SK-N-SH (cell line): ENCODE measurements around the gene DUSP28. TPM values are rescaled to one million over a fixed set of nuclear protein-coding genes. Genes with fewer than 3 reads are reported as not detected.

Source experiments
- CTCF ChIA-PET: fragments of 300-600, 350-600 bp; formaldehyde crosslinking; extraction: SDS; loops from one replicate; lab custom pipeline; 2021; lab: Yijun Ruan, JAX
- POLR2A ChIA-PET: fragments of 350-600 bp; sonication (Branson Sonifier 250); formaldehyde crosslinking; extraction: SDS; loops from one replicate; lab custom pipeline; 2020; ENCODE audit warnings: antibody characterized with exemption, inconsistent platforms; lab: Yijun Ruan, JAX
- DNase-seq: peaks from one replicate; pipeline ENCODE4 v3.0.0; 2012
- H2AFZ ChIP-seq: fragments of 200-600 bp; sonication (generic); 2 replicates; pipeline ENCODE4 v1.8.1; 2016; ENCODE audit warnings: antibody characterized with exemption, mild to moderate bottlenecking, low read depth
- H3F3A ChIP-seq: fragments of 200-600 bp; sonication (generic); replicated peaks from 2 replicates; pipeline ENCODE3; 2016; ENCODE audit warnings: antibody characterized with exemption, mild to moderate bottlenecking; ENCODE audit not compliant: insufficient read depth
- H3K27ac ChIP-seq, 2 experiments: fragments of 200-500 bp in 1 of 2; fragments of 200-600 bp in 1 of 2; sonication (Bioruptor generic) in 1 of 2; sonication (generic), shearing (Covaris generic) in 1 of 2; 2 replicates each; pipeline versions ENCODE4 v1.5.1 to v1.6.1; 2014 to 2016; ENCODE audit warnings: low read depth in 2 of 2, inconsistent platforms in 1 of 2, low read length in 1 of 2, mild to moderate bottlenecking in 1 of 2, mixed read lengths in 1 of 2
- H3K27me3 ChIP-seq: fragments of 200-600 bp; sonication (generic), shearing (Covaris generic); 2 replicates; pipeline ENCODE4 v1.6.1; 2016; ENCODE audit warnings: mixed run types; ENCODE audit not compliant: insufficient read depth
- H3K36me3 ChIP-seq, 2 experiments: fragments of 200-500 bp in 1 of 2; fragments of 200-600 bp in 1 of 2; sonication (Bioruptor generic) in 1 of 2; sonication (generic) in 1 of 2; replicated peaks in 1 of 2; 2 replicates each; pipeline versions ENCODE3 to v1.5.1; 2014 to 2016; ENCODE audit warnings: low read length in 1 of 2, mild to moderate bottlenecking in 1 of 2; ENCODE audit not compliant: insufficient read depth in 2 of 2, control insufficient read depth in 1 of 2
- H3K4me1 ChIP-seq, 2 experiments: fragments of 200-500 bp in 1 of 2; fragments of 200-600 bp in 1 of 2; sonication (Bioruptor generic) in 1 of 2; sonication (generic), shearing (Covaris generic) in 1 of 2; 2 replicates each; pipeline versions ENCODE4 v1.5.1 to v1.6.1; 2014 to 2016; ENCODE audit warnings: low read depth in 1 of 2, low read length in 1 of 2, mixed run types in 1 of 2; ENCODE audit not compliant: insufficient read depth in 2 of 2, control insufficient read depth in 1 of 2
- H3K4me2 ChIP-seq: fragments of 200-600 bp; sonication (generic), shearing (Covaris generic); 2 replicates; pipeline ENCODE4 v1.6.1; 2017; ENCODE audit warnings: mixed run types
- H3K4me3 ChIP-seq, 2 experiments: fragments of 200-500 bp in 1 of 2; fragments of 200-600 bp in 1 of 2; sonication (Bioruptor generic) in 1 of 2; sonication (generic), shearing (Covaris generic) in 1 of 2; 2 replicates each; pipeline versions ENCODE4 v1.5.1 to v1.8.1; 2014 to 2016; ENCODE audit warnings: low read depth in 2 of 2, inconsistent platforms in 1 of 2, low read length in 1 of 2, mild to moderate bottlenecking in 1 of 2, mixed read lengths in 1 of 2, moderate library complexity in 1 of 2
- H3K79me2 ChIP-seq: fragments of 200-600 bp; sonication (generic); 2 replicates; pipeline ENCODE4 v1.8.1; 2017; ENCODE audit warnings: mild to moderate bottlenecking; ENCODE audit not compliant: insufficient read depth
- H3K9ac ChIP-seq: fragments of 200-600 bp; sonication (generic); 2 replicates; pipeline ENCODE4 v1.6.1; 2017; ENCODE audit warnings: mixed run types
- H3K9me2 ChIP-seq: fragments of 200-600 bp; sonication (generic); 2 replicates; pipeline ENCODE4 v1.6.1; 2017; ENCODE audit warnings: mixed run types
- H3K9me3 ChIP-seq: fragments of 200-600 bp; sonication (generic); 2 replicates; pipeline ENCODE4 v1.6.1; 2017; ENCODE audit warnings: mixed run types, mild to moderate bottlenecking, moderate library complexity
- H4K20me1 ChIP-seq: fragments of 200-600 bp; sonication (generic); 2 replicates; pipeline ENCODE4 v1.6.1; 2017; ENCODE audit warnings: mild to moderate bottlenecking, mixed run types; ENCODE audit not compliant: insufficient read depth
- CTCF ChIP-seq: fragments of 200-600 bp; sonication (generic); IDR thresholded peaks from 2 replicates; pipeline ENCODE4 v1.6.1; 2017; ENCODE audit warnings: antibody characterized with exemption, mild to moderate bottlenecking, moderate library complexity
- FOXM1 ChIP-seq: IDR thresholded peaks from 2 replicates; pipeline ENCODE4 v1.4.0; 2012; ENCODE audit warnings: low read depth, mild to moderate bottlenecking
- GATA2 ChIP-seq: sonication (generic); formaldehyde crosslinking; IDR thresholded peaks from 2 replicates; pipeline ENCODE4 v1.5.0; 2020; ENCODE audit warnings: mild to moderate bottlenecking, missing genetic modification reagents
- IRF3 ChIP-seq: fragments of 150-350 bp; IDR thresholded peaks from 2 replicates; pipeline ENCODE4 v1.6.1; 2016; ENCODE audit warnings: mild to moderate bottlenecking, low read depth, low read length
- JUND ChIP-seq: IDR thresholded peaks from 2 replicates; pipeline ENCODE4 v1.4.0; 2012
- NFIC ChIP-seq: IDR thresholded peaks from 2 replicates; pipeline ENCODE4 v1.4.0; 2012; ENCODE audit warnings: borderline replicate concordance
- NRF1 ChIP-seq: IDR thresholded peaks from 2 replicates; pipeline ENCODE4 v1.6.1; 2012; ENCODE audit warnings: low read depth, mild to moderate bottlenecking, low read length
- PBX3 ChIP-seq: IDR thresholded peaks from 2 replicates; pipeline ENCODE4; 2012
- RCOR1 ChIP-seq: fragments of 150-350 bp; IDR thresholded peaks from 2 replicates; pipeline ENCODE4 v1.6.1; 2017; ENCODE audit warnings: antibody characterized with exemption, low read length
- REST ChIP-seq: IDR thresholded peaks from 2 replicates; pipeline ENCODE4 v1.6.1; 2012; ENCODE audit warnings: mild to moderate bottlenecking, low read depth, low read length, moderate library complexity
- RFX5 ChIP-seq: IDR thresholded peaks from 2 replicates; pipeline ENCODE4 v1.6.1; 2012; ENCODE audit warnings: mild to moderate bottlenecking, improper control_type of control experiment, low read length
- RXRA ChIP-seq: IDR thresholded peaks from 2 replicates; pipeline ENCODE4 v1.4.0; 2012; ENCODE audit warnings: low read depth, mild to moderate bottlenecking, borderline replicate concordance
- TAF1 ChIP-seq: IDR thresholded peaks from 2 replicates; pipeline ENCODE4 v1.6.1; 2012; ENCODE audit warnings: low read depth, mild to moderate bottlenecking, low read length, moderate library complexity, borderline replicate concordance
- TCF12 ChIP-seq: IDR thresholded peaks from 2 replicates; pipeline ENCODE4 v1.4.0; 2012
- TEAD4 ChIP-seq: IDR thresholded peaks from 2 replicates; pipeline ENCODE4 v1.4.0; 2012; ENCODE audit warnings: mild to moderate bottlenecking, borderline replicate concordance; ENCODE audit not compliant: insufficient read depth
- WGBS: methylation state at CpG from one replicate; pipeline ENCODE4 v1.1.6; 2017; ENCODE audit warnings: low lambda C conversion rate; 5-methylcytosine and 5-hydroxymethylcytosine counted together
- polyA plus RNA-seq, 3 experiments: library from polyadenylated mRNA; depleted of rRNA; stranded (reverse); fragments of >200 nt; gene quantifications; 2 replicates each; pipeline ENCODE4 v1.2.3, GENCODE V29; 2012

The DUSP28 gene
- polyA plus RNA-seq, 1 of the 3 experiments (the other 2 are of a cell fraction): 4.1 TPM

GRCh38 chr2:240582781-240583180 is 22.6 kb downstream of the DUSP28 start:
- CTCF ChIA-PET: no interaction called here
- Histone ChIP-seq H3K4me1 (peaks cover 11 to 25% of the 10 kb centered on the region in 2 experiments; a peak in 3 of 4 replicates), H3K4me2 (no peak overlapping the region), H4K20me1 (peaks cover 24% of the 10 kb centered on the region), H3K9ac (no peak overlapping the region), H3K27me3 (no peaks in the 10 kb centered on the region), H3K9me2 (no peaks in the 10 kb centered on the region), H3F3A (peaks cover 3% of the 10 kb centered on the region), H2AFZ (no peak overlapping the region), H3K36me3 (peaks cover 8 to 14% of the 10 kb centered on the region in 2 experiments), H3K79me2 (peaks cover 79% of the 10 kb centered on the region), H3K27ac (no peak overlapping the region), H3K9me3 (no peaks in the 10 kb centered on the region), H3K4me3 (no peak overlapping the region)
- 100% methylated on average over 3 of the region's 3 CpGs for WGBS
- no peak for DNase-seq
- TF ChIP-seq IRF3 (no peak), NRF1 (no peak), TEAD4 (no peak), JUND (no peak), CTCF (no peak), TCF12 (no peak), REST (no peak), PBX3 (no peak), GATA2 (CRISPR knock-in tag) (no peak), RCOR1 (no peak), RXRA (no peak), FOXM1 (no peak), NFIC (no peak), TAF1 (no peak), RFX5 (no peak)
- POLR2A ChIA-PET: no interaction called here
